H1 (cell line): Measurements from ENCODE around the gene ACE.

Experiments
- EP300 ChIP-seq, 2 experiments: IDR thresholded peaks; 1 replicate in 1 of 2; 2 replicates in 1 of 2; pipeline ENCODE4 v1.6.1; 2011 to 2012; ENCODE audit warnings: low read depth in 2 of 2, low read length in 2 of 2, mild to moderate bottlenecking in 2 of 2, borderline replicate concordance in 1 of 2, inconsistent platforms in 1 of 2, moderate library complexity in 1 of 2
- GTF2F1 ChIP-seq: IDR thresholded peaks from 2 replicates; pipeline ENCODE4 v1.6.1; 2012; ENCODE audit warnings: low read depth, low read length, improper control_type of control experiment, borderline replicate concordance
- JUND ChIP-seq: IDR thresholded peaks from 2 replicates; pipeline ENCODE4 v1.6.1; 2011; ENCODE audit warnings: mild to moderate bottlenecking, improper control_type of control experiment, low read length
- POLR2A ChIP-seq, 2 experiments: IDR thresholded peaks; 1 replicate in 1 of 2; 2 replicates in 1 of 2; pipeline ENCODE4 v1.6.1; 2011; ENCODE audit warnings: low read depth in 2 of 2, low read length in 2 of 2, mild to moderate bottlenecking in 2 of 2; ENCODE audit errors: control extremely low read depth in 1 of 2
- POLR2AphosphoS5 ChIP-seq: IDR thresholded peaks from 2 replicates; pipeline ENCODE4 v1.6.1; 2011; ENCODE audit warnings: low read depth, low read length
- SP2 ChIP-seq: IDR thresholded peaks from 2 replicates; pipeline ENCODE4 v1.6.1; 2012; ENCODE audit warnings: mild to moderate bottlenecking, low read length, inconsistent platforms
- YY1 ChIP-seq: IDR thresholded peaks from 2 replicates; pipeline ENCODE4 v1.6.1; 2011; ENCODE audit warnings: low read depth, mild to moderate bottlenecking, low read length
- TF ChIP-seq, protein P1 (sequence below): IDR thresholded peaks from 2 replicates; pipeline ENCODE4 v1.6.1; 2012; ENCODE audit warnings: inconsistent platforms
- TF ChIP-seq, protein P2 (sequence below), 3 experiments: IDR thresholded peaks; 1 replicate in 2 of 3; 2 replicates in 1 of 3; pipeline versions ENCODE4 v1.5.1 to v1.6.1; 2011; ENCODE audit warnings: low read length in 3 of 3, mild to moderate bottlenecking in 3 of 3, inconsistent platforms in 2 of 3, low read depth in 1 of 3, moderate library complexity in 1 of 3; ENCODE audit not compliant: insufficient read depth in 1 of 3; ENCODE audit errors: control extremely low read depth in 1 of 3

DNA sequence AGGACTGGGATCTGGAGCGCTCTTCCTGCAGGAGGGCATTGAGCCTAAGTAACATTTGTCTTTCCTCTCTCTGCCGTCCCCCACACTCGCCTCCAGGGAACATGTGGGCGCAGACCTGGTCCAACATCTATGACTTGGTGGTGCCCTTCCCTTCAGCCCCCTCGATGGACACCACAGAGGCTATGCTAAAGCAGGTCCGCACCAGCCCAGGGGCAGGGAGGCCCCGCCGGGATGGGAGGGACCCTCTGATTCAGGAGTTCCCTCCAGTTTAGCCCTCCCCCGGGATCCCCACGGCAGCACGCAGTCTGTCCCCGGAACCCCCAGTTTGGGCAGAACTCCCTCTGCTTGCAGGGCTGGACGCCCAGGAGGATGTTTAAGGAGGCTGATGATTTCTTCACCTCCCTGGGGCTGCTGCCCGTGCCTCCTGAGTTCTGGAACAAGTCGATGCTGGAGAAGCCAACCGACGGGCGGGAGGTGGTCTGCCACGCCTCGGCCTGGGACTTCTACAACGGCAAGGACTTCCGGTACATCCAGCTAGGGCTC lies 14.1 kb downstream of the ACE start:
- TF ChIP-seq POLR2A (IDR thresholded peaks at IDR 0.05; ENCODE audit: control extremely low read depth in 1 of 2, low read depth in 2 of 2, low read length in 2 of 2) (no peak), JUND (no peak), EP300 (IDR thresholded peaks at IDR 0.05; ENCODE audit: borderline replicate concordance in 1 of 2, low read depth in 2 of 2, low read length in 2 of 2) (no peak), POLR2AphosphoS5 (no peak), YY1 (no peak), GTF2F1 (no peak), SP2 (no peak)
- TF ChIP-seq, protein P1, sequence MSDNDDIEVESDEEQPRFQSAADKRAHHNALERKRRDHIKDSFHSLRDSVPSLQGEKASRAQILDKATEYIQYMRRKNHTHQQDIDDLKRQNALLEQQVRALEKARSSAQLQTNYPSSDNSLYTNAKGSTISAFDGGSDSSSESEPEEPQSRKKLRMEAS: no peak
- TF ChIP-seq, protein P2, sequence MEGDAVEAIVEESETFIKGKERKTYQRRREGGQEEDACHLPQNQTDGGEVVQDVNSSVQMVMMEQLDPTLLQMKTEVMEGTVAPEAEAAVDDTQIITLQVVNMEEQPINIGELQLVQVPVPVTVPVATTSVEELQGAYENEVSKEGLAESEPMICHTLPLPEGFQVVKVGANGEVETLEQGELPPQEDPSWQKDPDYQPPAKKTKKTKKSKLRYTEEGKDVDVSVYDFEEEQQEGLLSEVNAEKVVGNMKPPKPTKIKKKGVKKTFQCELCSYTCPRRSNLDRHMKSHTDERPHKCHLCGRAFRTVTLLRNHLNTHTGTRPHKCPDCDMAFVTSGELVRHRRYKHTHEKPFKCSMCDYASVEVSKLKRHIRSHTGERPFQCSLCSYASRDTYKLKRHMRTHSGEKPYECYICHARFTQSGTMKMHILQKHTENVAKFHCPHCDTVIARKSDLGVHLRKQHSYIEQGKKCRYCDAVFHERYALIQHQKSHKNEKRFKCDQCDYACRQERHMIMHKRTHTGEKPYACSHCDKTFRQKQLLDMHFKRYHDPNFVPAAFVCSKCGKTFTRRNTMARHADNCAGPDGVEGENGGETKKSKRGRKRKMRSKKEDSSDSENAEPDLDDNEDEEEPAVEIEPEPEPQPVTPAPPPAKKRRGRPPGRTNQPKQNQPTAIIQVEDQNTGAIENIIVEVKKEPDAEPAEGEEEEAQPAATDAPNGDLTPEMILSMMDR (IDR thresholded peaks at IDR 0.05; ENCODE audit: control extremely low read depth in 1 of 3, insufficient read depth in 1 of 3, low read depth in 1 of 3, low read length in 3 of 3): no peak
